GM10266 (cell line): ENCODE measurements around the gene VWA7.

ENCODE experiments used
- DNase-seq: peaks from one replicate; pipeline ENCODE4 v3.0.0; 2012; ENCODE audit errors: extremely low spot score
- TF ChIP-seq, protein P1 (sequence below): IDR thresholded peaks from 2 replicates; pipeline ENCODE4 v1.5.1; 2012; ENCODE audit warnings: mild to moderate bottlenecking, low read depth; ENCODE audit not compliant: control insufficient read depth, insufficient read depth; ENCODE audit errors: missing control alignments

Gene VWA7

DNA sequence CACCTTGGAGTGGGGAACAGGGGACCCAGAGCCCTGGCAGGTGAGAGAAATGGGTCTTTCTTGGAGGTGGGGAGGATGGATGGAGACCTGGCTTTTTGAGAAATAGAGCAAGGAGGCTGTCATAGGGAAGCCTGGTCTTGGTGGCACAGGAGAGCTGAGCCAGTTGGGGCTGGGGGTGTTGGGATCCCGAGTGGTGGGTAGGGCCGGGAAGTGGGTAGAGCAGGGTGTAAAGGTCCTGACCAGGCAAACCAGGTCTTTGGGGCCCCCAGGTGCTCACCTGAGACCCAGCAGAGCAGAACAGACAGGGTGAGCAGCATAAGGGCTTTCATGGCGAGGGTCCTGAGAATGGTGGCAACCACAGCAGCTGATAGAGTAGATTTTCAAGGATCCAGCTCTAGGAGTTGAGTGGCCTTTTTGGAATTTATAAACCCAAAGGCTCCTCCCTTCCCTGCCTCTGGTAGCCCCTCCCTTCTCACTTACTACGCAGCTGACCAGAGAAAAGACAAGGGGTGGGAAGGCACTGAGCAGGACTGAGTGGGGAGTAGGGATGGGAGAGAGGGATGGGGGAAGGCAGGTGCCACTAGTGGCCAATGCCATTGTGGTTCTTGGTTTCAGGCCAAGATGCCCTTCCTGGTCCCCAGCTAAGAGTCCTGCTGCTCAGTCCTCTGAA is 55.6 kb downstream of the VWA7 start, which contains the start of gene LY6G6C:
TSS of gene LY6G6C (minus strand) at position 396 of the 670 bp plus-strand sequence. CDS start at position 329, 67 bp downstream.
- TF ChIP-seq, protein P1, sequence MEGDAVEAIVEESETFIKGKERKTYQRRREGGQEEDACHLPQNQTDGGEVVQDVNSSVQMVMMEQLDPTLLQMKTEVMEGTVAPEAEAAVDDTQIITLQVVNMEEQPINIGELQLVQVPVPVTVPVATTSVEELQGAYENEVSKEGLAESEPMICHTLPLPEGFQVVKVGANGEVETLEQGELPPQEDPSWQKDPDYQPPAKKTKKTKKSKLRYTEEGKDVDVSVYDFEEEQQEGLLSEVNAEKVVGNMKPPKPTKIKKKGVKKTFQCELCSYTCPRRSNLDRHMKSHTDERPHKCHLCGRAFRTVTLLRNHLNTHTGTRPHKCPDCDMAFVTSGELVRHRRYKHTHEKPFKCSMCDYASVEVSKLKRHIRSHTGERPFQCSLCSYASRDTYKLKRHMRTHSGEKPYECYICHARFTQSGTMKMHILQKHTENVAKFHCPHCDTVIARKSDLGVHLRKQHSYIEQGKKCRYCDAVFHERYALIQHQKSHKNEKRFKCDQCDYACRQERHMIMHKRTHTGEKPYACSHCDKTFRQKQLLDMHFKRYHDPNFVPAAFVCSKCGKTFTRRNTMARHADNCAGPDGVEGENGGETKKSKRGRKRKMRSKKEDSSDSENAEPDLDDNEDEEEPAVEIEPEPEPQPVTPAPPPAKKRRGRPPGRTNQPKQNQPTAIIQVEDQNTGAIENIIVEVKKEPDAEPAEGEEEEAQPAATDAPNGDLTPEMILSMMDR, result no peak
- no peak for DNase-seq

DNA sequence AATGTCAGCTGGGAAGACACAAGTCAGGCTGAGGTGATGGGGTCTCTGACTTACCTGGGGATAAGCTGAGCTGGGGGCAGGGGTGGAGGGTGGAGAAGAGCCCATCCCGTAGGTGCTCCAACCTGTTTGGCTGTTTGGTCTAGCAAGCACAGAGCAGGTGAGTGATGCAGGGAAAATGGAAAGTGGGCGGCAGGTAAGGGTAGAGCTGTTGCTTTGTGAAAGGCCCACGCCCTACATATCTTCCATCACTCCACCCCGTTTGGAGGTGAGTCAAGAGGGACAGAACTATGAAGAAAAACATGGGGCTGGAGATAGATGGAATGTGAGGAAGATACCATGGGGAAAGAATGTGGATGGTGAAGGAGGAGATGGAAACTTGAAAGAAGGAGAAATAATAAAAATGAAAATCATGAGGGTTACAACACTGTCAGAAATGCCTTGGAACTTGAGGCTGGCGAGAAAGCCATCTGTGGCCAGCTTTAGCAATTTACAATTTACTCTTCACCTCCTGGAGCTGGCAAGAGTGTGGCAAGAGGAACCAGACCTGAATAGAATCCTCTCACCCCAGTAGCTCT is 56.8 kb downstream of the VWA7 start:
- DNase-seq, result no peak
- TF ChIP-seq, protein P1, result no peak

DNA sequence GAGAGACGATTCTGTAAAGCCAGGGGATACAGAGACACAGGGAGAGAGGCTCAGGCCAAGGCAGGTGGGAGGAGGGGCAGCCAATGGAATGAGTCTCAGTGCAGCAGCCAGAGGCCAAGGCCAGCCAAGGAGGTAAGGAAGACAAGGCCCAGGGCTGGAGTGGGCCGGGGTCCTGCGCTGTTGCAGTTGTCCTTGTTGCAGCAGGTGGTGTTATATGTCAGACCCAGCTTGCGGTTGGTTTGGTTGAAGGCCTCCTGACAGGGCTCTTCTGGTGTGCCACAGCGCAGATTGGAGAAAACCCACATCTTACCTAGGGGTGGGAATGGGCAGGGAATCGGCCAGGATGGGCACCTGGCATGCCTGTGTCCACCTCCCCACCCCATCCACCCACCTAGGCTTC is 58.1 kb downstream of the VWA7 start:
- TF ChIP-seq, protein P1, result no peak
- DNase-seq, result no peak

DNA sequence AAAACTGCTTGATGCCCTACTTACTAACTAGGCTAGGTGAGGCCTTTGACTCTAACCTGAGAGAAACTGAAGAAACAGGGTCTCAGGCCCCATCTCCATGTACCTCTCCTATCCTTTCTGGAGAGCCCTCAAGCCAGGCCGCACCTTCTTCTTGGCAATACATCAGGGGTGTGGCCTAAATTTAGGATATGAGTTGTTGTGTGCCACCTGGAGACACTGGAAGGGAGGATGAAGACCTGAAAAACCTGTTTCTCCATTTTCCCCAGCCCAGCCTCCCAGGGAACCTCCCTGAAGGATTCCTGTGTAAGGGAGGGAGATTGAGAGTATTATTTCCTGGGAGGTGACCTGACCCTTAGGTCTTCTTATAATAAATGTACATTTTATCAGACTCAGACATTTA is 58.9 kb downstream of the VWA7 start:
- TF ChIP-seq, protein P1, result no peak
- no peak for DNase-seq

DNA sequence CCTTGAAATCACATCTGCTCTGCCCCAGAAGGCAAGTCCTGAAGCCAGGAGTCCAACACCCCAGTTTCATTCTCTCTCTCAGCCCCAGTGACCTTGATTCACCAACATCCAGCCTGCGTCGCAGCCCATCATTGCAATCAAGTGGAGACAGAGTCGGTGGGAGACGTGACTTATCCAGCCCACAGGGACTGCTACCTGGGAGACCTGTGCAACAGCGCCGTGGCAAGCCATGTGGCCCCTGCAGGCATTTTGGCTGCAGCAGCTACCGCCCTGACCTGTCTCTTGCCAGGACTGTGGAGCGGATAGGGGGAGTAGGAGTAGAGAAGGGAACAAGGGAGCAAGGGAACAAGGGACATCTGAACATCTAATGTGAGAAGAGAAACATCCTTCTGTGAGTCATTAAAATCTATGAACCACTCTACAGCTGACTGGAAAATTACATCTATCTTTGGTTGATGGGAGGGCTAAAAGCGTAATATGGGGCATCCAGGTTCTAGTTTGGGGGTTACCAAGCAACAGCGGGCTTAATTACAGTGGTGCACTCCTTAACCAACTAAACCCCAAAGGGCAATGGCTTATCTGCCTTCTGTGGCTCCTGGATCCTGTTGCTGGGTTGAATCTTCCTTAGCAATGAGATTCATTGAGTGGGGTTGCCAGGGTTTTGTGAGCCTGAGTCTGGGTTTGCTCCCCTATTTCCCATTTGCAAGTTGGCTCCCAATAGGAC is 59.5 kb downstream of the VWA7 start:
- DNase-seq, result no peak
- TF ChIP-seq, protein P1, result no peak
